Nucleus accumbens (tissue), 56 donors: Measurements from ENCODE around the gene CERS6.
"Not testable (repeated sequence)": the region's sequence is repeated elsewhere in the genome, so short reads cannot be mapped to it uniquely, and the experiment has no call there.

Source experiments
- DNase-seq, 56 donors: peaks; one replicate each; lab custom pipeline; 2025; lab: John Stamatoyannopoulos, UW

Gene CERS6

GRCh38 chr2:168740788-168741187 lies 284.7 kb downstream of the CERS6 start:
- DNase-seq: no peak

- DNase-seq: no peak
Observed at GRCh38 chr2:168742258-168742932, 286.3 kb downstream of the CERS6 start.

DNA sequence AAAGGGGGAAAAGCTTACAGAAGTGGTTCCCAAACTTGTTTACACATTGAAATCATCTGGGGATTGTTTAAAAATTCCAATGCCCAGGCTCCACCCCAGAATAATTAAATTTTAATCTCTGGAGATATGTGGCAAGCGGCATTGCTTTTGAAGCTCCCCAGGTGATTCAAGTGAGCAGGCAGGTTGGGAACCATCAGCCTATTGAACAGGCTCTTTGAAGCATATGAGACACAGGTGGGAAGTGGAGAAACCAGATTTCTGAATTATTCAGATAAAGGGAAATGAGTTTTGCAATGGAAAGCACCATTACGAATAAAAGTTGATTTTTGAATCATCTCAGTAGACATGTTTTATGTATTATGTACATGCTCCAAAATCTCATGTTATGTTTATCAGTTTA lies 288.8 kb downstream of the CERS6 start:
- DNase-seq: no peak

DNA sequence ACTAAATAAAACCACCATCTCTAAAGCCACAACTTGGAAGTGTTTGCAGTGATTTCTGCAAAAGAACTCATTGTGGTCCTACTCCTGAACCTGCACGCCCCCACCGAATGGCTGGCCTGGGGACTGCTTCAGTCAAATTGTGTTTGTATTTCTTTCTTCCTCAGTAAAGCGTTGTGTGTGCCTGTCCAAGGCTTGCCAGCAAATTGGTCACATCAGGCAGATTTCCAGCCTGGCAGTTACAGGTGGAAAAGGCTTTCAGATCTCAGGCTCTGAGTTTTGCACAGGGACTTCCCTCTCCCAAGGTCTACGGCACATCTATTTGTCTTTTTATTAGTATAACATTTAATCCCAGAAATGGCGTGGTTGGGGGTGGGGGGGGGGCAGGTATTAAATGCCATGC lies 292.4 kb downstream of the CERS6 start:
- DNase-seq: no peak

- no peak for DNase-seq
Observed at GRCh38 chr2:168749297-168749696, 293.2 kb downstream of the CERS6 start.

- no peak for DNase-seq
Observed at GRCh38 chr2:168751104-168751740, 295.1 kb downstream of the CERS6 start.

- no peak for DNase-seq
Observed at GRCh38 chr2:168752361-168752760, 296.3 kb downstream of the CERS6 start.

DNA sequence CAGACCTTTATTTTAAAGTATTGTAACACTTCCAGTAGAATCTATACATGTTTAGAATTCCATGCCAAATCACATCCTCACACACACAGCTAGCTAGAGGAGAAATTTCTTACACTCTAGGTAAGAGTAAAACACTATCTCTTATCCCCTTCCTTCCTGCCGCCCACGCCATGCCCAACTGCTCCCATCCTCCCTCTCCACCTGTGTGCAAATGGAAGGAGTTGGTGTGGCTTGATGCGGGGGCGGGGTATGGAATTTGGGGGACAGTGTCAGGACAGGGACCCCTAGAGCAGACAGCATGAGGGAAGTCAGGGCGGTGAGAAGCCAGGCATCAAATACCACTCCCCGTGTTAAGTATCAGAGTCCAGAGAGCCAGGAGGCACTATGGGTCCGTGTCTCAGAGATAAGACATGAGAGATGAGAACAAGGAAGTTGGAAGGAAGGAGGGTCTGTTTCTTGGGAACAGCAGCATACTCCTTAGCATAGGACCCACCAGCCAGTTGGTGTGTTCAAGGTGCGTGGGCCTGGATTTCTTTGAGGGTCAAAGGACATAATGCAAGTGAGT lies 297.8 kb downstream of the CERS6 start:
- no peak for DNase-seq

GRCh38 chr2:168757223-168757622 lies 301.2 kb downstream of the CERS6 start:
- DNase-seq: no peak

DNA sequence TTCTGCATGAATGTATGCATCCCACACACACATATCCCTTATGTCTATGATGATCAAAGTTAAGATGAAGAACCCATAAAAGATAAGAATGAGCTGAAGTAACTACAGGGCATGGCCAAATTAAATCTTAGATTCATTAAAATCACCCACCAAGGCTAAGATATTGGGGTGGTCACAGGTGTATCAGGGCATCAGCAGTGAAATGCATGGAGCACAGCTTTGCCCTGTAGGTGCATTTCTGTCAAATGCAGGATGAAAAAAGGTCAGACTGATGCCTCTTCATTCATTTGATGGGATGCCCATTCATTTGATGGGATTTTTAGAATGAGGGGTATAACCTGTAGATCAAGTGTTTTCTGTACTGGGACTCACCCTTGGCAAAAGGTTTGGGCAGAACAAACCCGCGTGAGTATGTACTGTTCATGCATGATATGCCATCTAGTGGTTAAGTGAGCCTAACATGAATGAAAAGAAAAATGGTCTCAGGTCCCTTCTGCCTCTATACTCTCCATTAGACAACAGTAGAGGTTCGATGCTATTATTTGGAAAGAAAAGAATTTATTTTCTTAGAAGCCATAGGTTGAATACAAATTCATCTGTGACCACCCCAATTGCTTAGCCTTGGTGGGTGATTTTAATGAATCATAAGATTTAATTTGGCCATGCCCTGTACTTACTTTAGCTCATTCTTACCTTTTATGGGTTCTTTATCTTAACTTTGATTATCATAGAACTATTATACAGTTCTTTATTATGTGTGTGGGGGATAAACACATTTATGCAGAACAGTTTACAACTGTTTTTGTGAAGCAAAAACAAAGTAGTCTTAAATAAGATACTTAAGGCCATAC lies 303.1 kb downstream of the CERS6 start:
- DNase-seq: peak in 2 of 56 donors; percentile 4 to 9

DNA sequence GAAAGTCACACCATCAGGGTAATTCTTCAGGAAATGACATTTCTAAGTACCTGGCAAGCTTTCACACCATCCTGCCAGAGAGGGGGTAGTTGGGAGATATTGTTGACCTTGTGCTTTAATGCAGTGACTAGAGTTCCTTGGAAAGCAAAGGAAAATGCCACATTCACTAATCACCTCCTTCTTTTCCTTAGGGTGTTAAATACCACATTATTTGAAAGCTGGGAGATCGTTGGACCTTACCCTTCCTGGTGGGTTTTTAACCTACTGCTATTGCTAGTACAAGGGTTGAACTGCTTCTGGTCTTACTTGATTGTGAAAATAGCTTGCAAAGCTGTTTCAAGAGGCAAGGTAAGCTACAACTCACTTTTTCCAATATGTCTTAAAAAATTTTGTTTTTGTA lies 309.3 kb downstream of the CERS6 start:
- DNase-seq: no peak

GRCh38 chr2:168766600-168766999 lies 310.5 kb downstream of the CERS6 start:
- no peak for DNase-seq

- no peak for DNase-seq
Observed at GRCh38 chr2:168767258-168767657, 311.2 kb downstream of the CERS6 start.

DNA sequence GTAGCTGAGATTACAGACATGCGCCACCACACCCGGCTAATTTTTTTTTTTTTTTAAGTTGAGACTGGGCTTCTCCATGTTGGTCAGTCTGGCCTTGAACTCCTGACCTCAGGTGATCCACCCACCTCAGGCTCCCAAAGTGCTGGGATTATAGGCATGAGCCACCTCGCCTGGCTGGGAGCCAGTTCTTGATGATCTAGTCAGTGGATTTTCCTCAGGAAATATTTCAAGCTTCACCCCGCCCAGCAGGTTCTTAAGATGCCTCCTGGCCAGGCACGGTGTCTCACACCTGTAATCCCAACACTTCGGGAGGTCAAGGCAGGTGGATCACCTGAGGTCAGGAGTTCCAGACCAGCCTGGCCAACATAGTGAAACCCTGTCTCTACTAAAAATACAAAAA lies 312.3 kb downstream of the CERS6 start:
- not testable (repeated sequence) for DNase-seq

DNA sequence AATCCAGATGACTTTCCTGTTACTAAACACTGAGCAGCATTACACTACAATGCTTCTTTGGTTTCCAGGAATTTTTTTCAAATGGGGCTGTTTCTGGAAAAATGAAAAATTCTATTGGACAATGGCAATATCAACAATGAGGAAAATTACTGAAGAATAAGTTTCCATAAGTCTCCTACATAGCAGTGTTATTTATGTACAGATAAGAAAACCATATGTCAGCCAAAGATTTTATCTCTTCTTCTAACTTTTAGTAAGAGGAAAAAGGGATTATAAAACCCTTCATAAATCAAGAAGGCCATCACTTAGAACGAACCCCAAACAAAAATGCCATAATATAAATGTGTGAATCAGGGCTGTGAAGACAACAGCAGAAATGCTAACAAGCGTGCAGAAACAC lies 314.7 kb downstream of the CERS6 start:
- DNase-seq: no peak

DNA sequence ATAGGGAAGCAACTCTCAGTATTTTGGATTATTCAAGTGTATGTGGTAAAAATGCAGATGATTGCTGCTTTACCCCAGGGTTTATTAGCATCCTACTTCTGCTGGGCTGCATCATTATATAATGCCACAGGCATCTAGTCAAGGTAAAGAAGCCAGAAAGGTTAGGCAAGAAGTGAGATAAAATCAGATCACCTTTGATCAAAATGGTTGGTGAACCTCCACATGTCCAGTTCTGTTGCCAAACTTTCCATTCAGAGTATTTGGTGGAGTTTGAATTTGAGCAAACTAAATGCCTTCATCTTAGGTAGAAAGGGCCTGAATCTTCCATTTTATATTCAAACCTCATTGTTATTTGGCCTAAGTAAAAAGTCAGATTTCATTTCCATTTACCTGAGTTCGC lies 316.6 kb downstream of the CERS6 start:
- DNase-seq: no peak

- DNase-seq: no peak
Observed at GRCh38 chr2:168773128-168773527, 317.1 kb downstream of the CERS6 start.

GRCh38 chr2:168773719-168774521 lies 317.8 kb downstream of the CERS6 start:
- DNase-seq: peak in 14 of 56 donors; percentile 0 to 47 (median 4)

DNA sequence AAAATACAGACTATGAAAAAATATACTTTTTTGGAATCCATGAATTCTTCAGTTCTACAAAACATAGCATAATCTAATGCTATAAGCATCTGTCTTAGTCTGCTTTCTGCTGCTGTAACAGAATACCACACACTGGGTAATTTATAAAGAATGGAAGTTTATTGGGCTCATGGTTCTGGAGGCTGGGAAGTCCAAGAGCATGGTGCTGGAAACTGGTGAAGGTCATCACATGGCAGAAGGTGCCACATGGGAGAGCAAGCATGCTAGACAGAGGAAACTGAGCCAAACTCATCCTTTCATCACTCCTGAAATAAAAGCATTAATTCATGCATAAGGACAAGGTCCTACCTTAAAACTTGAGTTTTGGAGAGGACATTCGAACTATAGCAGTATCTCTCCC lies 319.8 kb downstream of the CERS6 start:
- no peak for DNase-seq

DNA sequence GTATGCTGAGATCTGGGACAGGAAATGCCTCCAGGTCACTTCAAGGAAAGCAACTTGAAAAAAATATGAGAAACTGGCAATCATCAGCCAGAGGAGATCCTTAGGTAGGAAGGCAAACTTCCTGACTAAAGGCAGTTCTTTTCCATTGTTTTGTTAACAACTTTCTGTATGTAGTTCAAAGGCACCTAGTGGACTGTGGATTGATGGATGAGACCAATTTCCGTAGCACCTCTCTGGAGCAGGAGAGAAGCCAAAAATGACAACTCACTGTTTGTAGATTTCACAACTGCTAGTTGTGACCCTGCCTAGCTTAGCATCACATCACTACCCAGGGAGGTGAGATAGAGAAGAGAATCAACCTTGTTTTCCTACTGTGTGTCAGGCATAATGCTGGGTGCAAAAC lies 324.6 kb downstream of the CERS6 start:
- DNase-seq: no peak
